ENCODE results near the gene TACC2. TPM values are rescaled to one million over a fixed set of nuclear protein-coding genes. Genes with fewer than 3 reads are reported as not detected.

TACC2 gene
- total RNA-seq, 1 donor from 2014 or later: 98.1 TPM

- DNase-seq (ENCODE audit: low spot score): no peak
These were observed 231.8 kb downstream of the TACC2 start for GRCh38 chr10:122220736-122221135.

- DNase-seq (ENCODE audit: low spot score): no peak
These were observed 233.0 kb downstream of the TACC2 start for GRCh38 chr10:122221958-122222357.

GRCh38 chr10:122222638-122223037, 233.7 kb downstream of the TACC2 start:
- no peak for DNase-seq (ENCODE audit: low spot score)

GRCh38 chr10:122224159-122224558, 235.2 kb downstream of the TACC2 start:
- DNase-seq (ENCODE audit: low spot score): no peak

- no peak for DNase-seq (ENCODE audit: low spot score)
These were observed 236.4 kb downstream of the TACC2 start for GRCh38 chr10:122225330-122225729.

- no peak for DNase-seq (ENCODE audit: low spot score)
These were observed 238.8 kb downstream of the TACC2 start for GRCh38 chr10:122227754-122228153.

- DNase-seq (ENCODE audit: low spot score): no peak
These were observed 240.7 kb downstream of the TACC2 start for GRCh38 chr10:122229666-122230065.

- DNase-seq (ENCODE audit: low spot score): no peak
These were observed 241.3 kb downstream of the TACC2 start for GRCh38 chr10:122230222-122230621.

- DNase-seq (ENCODE audit: low spot score): no peak
These were observed 243.8 kb downstream of the TACC2 start for GRCh38 chr10:122232769-122233168.

- no peak for DNase-seq (ENCODE audit: low spot score)
These were observed 244.9 kb downstream of the TACC2 start for GRCh38 chr10:122233857-122234348.

GRCh38 chr10:122234416-122234815, 245.5 kb downstream of the TACC2 start:
- no peak for DNase-seq (ENCODE audit: low spot score)

- DNase-seq (ENCODE audit: low spot score): no peak
These were observed 247.8 kb downstream of the TACC2 start for GRCh38 chr10:122236690-122237306.

GRCh38 chr10:122237331-122237990, 248.5 kb downstream of the TACC2 start:
- no peak for DNase-seq (ENCODE audit: low spot score)

- DNase-seq (ENCODE audit: low spot score): no peak
These were observed 250.8 kb downstream of the TACC2 start for GRCh38 chr10:122239578-122240257.

- DNase-seq (ENCODE audit: low spot score): no peak
These were observed 251.4 kb downstream of the TACC2 start for GRCh38 chr10:122240401-122240800.

GRCh38 chr10:122241836-122242235, 252.9 kb downstream of the TACC2 start:
- no peak for DNase-seq (ENCODE audit: low spot score)

- DNase-seq (ENCODE audit: low spot score): no peak
These were observed 254.6 kb downstream of the TACC2 start for GRCh38 chr10:122243550-122243949.

- no peak for DNase-seq (ENCODE audit: low spot score)
These were observed 255.3 kb downstream of the TACC2 start for GRCh38 chr10:122244001-122244975.

- DNase-seq (ENCODE audit: low spot score): no peak
These were observed 256.2 kb downstream of the TACC2 start for GRCh38 chr10:122245136-122245535.

GRCh38 chr10:122245897-122246296, 256.9 kb downstream of the TACC2 start:
- no peak for DNase-seq (ENCODE audit: low spot score)

GRCh38 chr10:122246830-122247520, 258.0 kb downstream of the TACC2 start:
- no peak for DNase-seq (ENCODE audit: low spot score)

All from ureter (tissue), 1 donor.